Astrocyte of the spinal cord (primary cell): Measurements from ENCODE around the gene CFAP157.

Source experiments
- DNase-seq: peaks from one replicate; pipeline ENCODE4 v3.0.0; 2011; ENCODE audit warnings: low read depth, low spot score
- H3K4me3 ChIP-seq: 2 replicates; pipeline ENCODE4 v1.5.1; 2011; ENCODE audit warnings: low read depth, mild to moderate bottlenecking, low read length, moderate library complexity
- in situ Hi-C: cut with HindIII; loops from 2 replicates; pipeline ENCODE4 v1.10.0; 2017; ENCODE audit warnings: low sequenced_read_pairs
- TF ChIP-seq, protein P1 (sequence below): IDR thresholded peaks from 2 replicates; pipeline ENCODE4 v1.5.1; 2012; ENCODE audit warnings: low read depth, mild to moderate bottlenecking, low read length, inconsistent platforms

Gene CFAP157

GRCh38 chr9:127735530-127736185, 28.9 kb downstream of the CFAP157 start:
- DNase-seq = no peak
- TF ChIP-seq, protein P1, sequence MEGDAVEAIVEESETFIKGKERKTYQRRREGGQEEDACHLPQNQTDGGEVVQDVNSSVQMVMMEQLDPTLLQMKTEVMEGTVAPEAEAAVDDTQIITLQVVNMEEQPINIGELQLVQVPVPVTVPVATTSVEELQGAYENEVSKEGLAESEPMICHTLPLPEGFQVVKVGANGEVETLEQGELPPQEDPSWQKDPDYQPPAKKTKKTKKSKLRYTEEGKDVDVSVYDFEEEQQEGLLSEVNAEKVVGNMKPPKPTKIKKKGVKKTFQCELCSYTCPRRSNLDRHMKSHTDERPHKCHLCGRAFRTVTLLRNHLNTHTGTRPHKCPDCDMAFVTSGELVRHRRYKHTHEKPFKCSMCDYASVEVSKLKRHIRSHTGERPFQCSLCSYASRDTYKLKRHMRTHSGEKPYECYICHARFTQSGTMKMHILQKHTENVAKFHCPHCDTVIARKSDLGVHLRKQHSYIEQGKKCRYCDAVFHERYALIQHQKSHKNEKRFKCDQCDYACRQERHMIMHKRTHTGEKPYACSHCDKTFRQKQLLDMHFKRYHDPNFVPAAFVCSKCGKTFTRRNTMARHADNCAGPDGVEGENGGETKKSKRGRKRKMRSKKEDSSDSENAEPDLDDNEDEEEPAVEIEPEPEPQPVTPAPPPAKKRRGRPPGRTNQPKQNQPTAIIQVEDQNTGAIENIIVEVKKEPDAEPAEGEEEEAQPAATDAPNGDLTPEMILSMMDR = no peak
- no peak overlapping the region for H3K4me3 ChIP-seq
- in situ Hi-C loops = no loop called here

DNA sequence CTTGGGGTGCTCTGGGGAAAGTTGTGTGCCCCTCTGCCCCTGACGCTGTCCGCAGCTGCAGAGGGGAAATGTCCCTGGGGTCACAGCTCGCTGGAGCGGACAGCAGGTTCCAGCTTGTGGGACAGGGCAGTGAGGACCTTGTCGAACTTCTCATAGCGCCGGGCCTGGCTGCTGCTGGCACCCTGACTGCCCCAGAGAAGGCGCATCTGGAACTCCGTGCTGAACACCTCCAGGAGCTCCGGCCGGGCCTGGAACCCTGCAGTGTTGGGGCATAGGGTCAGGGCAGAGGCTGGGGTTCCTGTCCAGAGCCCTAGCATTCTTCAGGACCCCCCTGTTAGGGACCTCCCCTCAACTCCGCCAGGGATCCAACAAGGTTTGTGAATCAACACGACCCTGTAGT, 31.9 kb downstream of the CFAP157 start:
- no peak overlapping the region for H3K4me3 ChIP-seq
- in situ Hi-C loops = no loop called here

DNA sequence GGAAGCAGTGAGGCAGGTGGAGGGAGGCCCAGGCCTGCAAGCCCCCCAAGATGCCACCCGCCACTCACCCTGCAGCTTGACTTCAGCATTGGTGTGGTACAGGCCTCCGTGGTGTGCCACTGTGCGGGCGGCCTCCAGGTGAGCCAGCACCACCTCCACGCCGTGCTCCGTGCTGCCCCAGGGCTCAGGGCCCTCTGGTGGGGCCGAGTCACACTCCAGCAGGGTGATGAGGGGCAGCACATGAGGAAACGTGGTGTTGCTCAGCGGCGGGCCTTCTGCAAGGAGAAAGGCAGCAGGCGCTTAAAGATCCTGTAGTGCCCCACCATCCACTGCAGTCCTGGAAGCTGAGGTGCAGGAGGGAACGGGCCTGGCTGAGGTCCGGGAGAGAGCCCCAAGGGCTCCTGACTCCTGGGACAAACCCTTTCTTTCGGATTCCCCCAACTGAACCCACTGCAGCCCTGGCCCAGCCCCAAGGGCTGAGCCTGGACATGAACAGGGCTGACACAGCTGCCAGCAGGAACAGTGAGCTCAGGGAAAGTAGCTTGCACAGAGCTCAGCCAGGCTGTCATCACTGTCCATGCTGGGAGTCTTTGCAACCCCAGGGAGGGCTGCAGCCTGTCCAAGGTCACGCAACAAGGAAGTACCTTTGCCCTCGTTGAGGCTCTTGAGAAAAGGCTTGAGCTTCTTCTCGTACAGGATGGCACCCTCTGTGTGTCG, 33.0 kb downstream of the CFAP157 start:
- in situ Hi-C loops = no loop called here
- DNase-seq = no peak
- TF ChIP-seq, protein P1 = no peak
- no peak overlapping the region for H3K4me3 ChIP-seq

More for the DNA sequence above, 31.9 kb downstream of the CFAP157 start:
- no peak for DNase-seq
- TF ChIP-seq, protein P1 = no peak

DNA sequence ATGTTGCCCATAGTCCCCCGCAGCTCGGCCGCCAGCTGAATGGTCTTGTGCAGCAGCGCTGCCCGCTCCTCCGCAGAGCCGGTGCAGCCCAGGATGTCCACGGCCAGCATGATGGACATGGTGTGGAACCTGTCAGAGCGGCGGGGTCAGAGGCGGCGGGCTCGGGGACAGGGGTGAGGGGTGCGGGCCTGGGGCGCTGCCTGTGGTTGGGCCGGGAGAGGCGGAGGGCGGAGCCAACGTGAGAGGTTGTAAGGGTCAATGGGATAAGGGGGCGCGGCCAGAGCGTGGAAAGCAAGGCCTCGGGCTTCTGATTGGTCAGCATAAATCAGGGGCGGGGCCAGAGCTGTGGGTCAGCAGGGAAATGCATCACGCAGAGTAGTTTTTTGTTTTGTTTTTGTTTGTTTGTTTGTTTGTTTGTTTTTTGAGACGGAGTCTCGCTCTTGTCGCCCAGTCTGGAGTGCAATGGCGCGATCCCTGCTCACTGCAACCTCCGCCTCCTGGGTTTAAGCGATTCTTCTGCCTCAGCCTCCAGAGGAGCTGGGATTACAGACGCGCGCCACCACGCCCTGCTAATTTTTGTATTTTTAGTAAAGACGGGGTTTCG, 35.1 kb downstream of the CFAP157 start:
- peak overlapping the region; percentile 34 for H3K4me3 ChIP-seq
- DNase-seq = peak; percentile 37
- in situ Hi-C loops = no loop called here
- TF ChIP-seq, protein P1 = no peak

DNA sequence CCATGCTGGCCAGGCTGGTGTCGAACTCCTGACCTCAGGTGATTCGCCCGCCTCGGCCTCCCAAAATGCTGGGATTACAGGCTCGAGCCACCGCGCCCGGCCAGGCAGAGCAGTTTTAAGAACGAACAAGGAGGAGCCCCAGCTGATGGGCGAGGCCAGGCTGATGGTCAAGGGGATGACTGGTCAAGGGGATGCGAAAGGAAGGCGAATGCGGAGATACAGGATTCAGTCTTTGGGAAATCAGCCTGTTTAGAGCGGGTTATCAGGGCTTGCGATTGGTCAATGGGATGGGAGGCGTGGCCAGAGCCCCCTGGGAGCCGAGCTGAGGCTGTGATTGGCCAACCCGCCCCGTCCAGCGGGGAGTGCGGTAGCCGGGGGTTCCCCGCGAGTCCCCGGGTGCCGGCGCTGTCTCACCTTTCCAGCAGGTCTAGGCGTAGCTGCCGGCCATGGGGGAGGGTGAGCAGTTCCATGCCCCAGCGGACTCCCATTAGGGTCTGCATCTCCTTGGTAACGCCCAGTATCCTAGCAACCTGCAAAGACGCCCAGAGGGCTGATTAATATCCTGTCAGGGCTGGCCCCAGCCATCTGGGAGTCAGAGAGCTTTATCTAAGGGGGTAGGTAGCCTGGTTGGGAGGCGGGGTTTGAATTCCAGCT, 35.8 kb downstream of the CFAP157 start:
- peak; percentile 55 for DNase-seq
- H3K4me3 ChIP-seq = peak overlapping the region; percentile 34
- TF ChIP-seq, protein P1 = no peak
- in situ Hi-C loops = no loop called here

- in situ Hi-C loops = no loop called here
Measured at GRCh38 chr9:127744398-127745110, 37.8 kb downstream of the CFAP157 start.

More at GRCh38 chr9:127744398-127745110, 37.8 kb downstream of the CFAP157 start:
- no peak for DNase-seq
- TF ChIP-seq, protein P1 = no peak
- H3K4me3 ChIP-seq = no peak overlapping the region
